HL-60 (cell line): ENCODE data around the gene APCDD1.

Experiments
- GABPA ChIP-seq: IDR thresholded peaks from 2 replicates; pipeline ENCODE4 v1.6.1; 2012; ENCODE audit warnings: low read depth
- POLR2AphosphoS5 ChIP-seq: IDR thresholded peaks from 2 replicates; pipeline ENCODE4 v1.6.1; 2012; ENCODE audit warnings: low read depth
- SPI1 ChIP-seq: IDR thresholded peaks from 2 replicates; pipeline ENCODE4 v1.6.1; 2012; ENCODE audit warnings: low read depth, mild to moderate bottlenecking, borderline replicate concordance
- TF ChIP-seq, protein P1 (sequence below): IDR thresholded peaks from one replicate; pipeline ENCODE4 v1.5.1; 2011; ENCODE audit warnings: low read length, control low read depth, inconsistent platforms; ENCODE audit not compliant: insufficient read depth
- TF ChIP-seq, protein P2 (sequence below): IDR thresholded peaks from 2 replicates; pipeline ENCODE4 v1.6.1; 2012; ENCODE audit warnings: low read depth; ENCODE audit not compliant: insufficient replicate concordance

GRCh38 chr18:10474309-10474708, 19.9 kb downstream of the APCDD1 start:
- TF ChIP-seq, protein P1, sequence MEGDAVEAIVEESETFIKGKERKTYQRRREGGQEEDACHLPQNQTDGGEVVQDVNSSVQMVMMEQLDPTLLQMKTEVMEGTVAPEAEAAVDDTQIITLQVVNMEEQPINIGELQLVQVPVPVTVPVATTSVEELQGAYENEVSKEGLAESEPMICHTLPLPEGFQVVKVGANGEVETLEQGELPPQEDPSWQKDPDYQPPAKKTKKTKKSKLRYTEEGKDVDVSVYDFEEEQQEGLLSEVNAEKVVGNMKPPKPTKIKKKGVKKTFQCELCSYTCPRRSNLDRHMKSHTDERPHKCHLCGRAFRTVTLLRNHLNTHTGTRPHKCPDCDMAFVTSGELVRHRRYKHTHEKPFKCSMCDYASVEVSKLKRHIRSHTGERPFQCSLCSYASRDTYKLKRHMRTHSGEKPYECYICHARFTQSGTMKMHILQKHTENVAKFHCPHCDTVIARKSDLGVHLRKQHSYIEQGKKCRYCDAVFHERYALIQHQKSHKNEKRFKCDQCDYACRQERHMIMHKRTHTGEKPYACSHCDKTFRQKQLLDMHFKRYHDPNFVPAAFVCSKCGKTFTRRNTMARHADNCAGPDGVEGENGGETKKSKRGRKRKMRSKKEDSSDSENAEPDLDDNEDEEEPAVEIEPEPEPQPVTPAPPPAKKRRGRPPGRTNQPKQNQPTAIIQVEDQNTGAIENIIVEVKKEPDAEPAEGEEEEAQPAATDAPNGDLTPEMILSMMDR = no peak
- TF ChIP-seq SPI1 (no peak), POLR2AphosphoS5 (no peak), GABPA (no peak)
- TF ChIP-seq, protein P2, sequence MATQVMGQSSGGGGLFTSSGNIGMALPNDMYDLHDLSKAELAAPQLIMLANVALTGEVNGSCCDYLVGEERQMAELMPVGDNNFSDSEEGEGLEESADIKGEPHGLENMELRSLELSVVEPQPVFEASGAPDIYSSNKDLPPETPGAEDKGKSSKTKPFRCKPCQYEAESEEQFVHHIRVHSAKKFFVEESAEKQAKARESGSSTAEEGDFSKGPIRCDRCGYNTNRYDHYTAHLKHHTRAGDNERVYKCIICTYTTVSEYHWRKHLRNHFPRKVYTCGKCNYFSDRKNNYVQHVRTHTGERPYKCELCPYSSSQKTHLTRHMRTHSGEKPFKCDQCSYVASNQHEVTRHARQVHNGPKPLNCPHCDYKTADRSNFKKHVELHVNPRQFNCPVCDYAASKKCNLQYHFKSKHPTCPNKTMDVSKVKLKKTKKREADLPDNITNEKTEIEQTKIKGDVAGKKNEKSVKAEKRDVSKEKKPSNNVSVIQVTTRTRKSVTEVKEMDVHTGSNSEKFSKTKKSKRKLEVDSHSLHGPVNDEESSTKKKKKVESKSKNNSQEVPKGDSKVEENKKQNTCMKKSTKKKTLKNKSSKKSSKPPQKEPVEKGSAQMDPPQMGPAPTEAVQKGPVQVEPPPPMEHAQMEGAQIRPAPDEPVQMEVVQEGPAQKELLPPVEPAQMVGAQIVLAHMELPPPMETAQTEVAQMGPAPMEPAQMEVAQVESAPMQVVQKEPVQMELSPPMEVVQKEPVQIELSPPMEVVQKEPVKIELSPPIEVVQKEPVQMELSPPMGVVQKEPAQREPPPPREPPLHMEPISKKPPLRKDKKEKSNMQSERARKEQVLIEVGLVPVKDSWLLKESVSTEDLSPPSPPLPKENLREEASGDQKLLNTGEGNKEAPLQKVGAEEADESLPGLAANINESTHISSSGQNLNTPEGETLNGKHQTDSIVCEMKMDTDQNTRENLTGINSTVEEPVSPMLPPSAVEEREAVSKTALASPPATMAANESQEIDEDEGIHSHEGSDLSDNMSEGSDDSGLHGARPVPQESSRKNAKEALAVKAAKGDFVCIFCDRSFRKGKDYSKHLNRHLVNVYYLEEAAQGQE = no peak
